ENCODE data around the gene WFDC5.
A peak's percentile ranks its signal among the peaks of the same experiment; 100 is the strongest.

- TF ChIP-seq YY1 (IDR thresholded peaks at IDR 0.05) (no peak), ATF3 (IDR thresholded peaks at IDR 0.05) (no peak), FOXA1 (IDR thresholded peaks at IDR 0.05) (no peak), SP1 (IDR thresholded peaks at IDR 0.05) (no peak), GABPA (IDR thresholded peaks at IDR 0.05 in 1 of 2, conservative IDR thresholded peaks at IDR 0.05 in 1 of 2) (no peak), TAF1 (conservative IDR thresholded peaks at IDR 0.05) (no peak), RAD21 (IDR thresholded peaks at IDR 0.05) (peak; percentile 43 to 61), HNF4A (conservative IDR thresholded peaks at IDR 0.05) (no peak), HNF4G (IDR thresholded peaks at IDR 0.05) (no peak), JUND (IDR thresholded peaks at IDR 0.05) (no peak)
- TF ChIP-seq, protein P1, sequence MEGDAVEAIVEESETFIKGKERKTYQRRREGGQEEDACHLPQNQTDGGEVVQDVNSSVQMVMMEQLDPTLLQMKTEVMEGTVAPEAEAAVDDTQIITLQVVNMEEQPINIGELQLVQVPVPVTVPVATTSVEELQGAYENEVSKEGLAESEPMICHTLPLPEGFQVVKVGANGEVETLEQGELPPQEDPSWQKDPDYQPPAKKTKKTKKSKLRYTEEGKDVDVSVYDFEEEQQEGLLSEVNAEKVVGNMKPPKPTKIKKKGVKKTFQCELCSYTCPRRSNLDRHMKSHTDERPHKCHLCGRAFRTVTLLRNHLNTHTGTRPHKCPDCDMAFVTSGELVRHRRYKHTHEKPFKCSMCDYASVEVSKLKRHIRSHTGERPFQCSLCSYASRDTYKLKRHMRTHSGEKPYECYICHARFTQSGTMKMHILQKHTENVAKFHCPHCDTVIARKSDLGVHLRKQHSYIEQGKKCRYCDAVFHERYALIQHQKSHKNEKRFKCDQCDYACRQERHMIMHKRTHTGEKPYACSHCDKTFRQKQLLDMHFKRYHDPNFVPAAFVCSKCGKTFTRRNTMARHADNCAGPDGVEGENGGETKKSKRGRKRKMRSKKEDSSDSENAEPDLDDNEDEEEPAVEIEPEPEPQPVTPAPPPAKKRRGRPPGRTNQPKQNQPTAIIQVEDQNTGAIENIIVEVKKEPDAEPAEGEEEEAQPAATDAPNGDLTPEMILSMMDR (IDR thresholded peaks at IDR 0.05; ENCODE audit: low read depth, low read length, missing input control) = peak; percentile 46
- TF ChIP-seq, protein P2, sequence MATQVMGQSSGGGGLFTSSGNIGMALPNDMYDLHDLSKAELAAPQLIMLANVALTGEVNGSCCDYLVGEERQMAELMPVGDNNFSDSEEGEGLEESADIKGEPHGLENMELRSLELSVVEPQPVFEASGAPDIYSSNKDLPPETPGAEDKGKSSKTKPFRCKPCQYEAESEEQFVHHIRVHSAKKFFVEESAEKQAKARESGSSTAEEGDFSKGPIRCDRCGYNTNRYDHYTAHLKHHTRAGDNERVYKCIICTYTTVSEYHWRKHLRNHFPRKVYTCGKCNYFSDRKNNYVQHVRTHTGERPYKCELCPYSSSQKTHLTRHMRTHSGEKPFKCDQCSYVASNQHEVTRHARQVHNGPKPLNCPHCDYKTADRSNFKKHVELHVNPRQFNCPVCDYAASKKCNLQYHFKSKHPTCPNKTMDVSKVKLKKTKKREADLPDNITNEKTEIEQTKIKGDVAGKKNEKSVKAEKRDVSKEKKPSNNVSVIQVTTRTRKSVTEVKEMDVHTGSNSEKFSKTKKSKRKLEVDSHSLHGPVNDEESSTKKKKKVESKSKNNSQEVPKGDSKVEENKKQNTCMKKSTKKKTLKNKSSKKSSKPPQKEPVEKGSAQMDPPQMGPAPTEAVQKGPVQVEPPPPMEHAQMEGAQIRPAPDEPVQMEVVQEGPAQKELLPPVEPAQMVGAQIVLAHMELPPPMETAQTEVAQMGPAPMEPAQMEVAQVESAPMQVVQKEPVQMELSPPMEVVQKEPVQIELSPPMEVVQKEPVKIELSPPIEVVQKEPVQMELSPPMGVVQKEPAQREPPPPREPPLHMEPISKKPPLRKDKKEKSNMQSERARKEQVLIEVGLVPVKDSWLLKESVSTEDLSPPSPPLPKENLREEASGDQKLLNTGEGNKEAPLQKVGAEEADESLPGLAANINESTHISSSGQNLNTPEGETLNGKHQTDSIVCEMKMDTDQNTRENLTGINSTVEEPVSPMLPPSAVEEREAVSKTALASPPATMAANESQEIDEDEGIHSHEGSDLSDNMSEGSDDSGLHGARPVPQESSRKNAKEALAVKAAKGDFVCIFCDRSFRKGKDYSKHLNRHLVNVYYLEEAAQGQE (IDR thresholded peaks at IDR 0.05) = no peak
- TF ChIP-seq, protein P3, sequence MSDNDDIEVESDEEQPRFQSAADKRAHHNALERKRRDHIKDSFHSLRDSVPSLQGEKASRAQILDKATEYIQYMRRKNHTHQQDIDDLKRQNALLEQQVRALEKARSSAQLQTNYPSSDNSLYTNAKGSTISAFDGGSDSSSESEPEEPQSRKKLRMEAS (IDR thresholded peaks at IDR 0.05) = no peak
These were observed 3.0 kb downstream of the WFDC5 start for GRCh38 chr20:45111799-45112471.
